Measurements from ENCODE around the gene JAZF1.

The JAZF1 gene

DNA sequence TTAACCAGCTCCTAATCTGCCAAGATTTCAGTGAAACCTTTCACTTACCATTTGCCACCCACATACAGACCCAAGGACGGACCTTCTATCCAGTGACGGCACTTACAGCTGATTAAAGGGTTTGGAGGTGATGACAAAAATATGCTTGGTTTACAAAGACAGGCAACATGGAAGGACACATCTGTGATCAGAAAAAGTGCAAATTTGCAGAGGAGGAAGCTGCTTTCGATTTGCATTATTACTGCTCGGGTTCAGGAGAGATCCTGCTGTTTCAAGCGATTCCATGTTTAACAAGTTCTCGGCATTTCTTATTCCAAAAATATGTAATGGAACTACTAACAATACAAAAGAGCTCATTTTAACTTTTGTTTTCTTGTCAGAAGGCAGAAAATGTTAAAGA, 109.0 kb downstream of the JAZF1 start:
- TF ChIP-seq POLR2AphosphoS5 (IDR thresholded peaks at IDR 0.05; ENCODE audit: low read depth, low read length) (no peak), TAF1 (IDR thresholded peaks at IDR 0.05; ENCODE audit: borderline replicate concordance, insufficient read depth, low read length) (no peak), FOXP2 (optimal IDR thresholded peaks at IDR 0.05; ENCODE audit: borderline replicate concordance, extremely low read depth, extremely low read length, insufficient read depth) (no peak), SIN3A (IDR thresholded peaks at IDR 0.05; ENCODE audit: borderline replicate concordance, insufficient read depth, low read length) (no peak)
- TF ChIP-seq, protein P1, sequence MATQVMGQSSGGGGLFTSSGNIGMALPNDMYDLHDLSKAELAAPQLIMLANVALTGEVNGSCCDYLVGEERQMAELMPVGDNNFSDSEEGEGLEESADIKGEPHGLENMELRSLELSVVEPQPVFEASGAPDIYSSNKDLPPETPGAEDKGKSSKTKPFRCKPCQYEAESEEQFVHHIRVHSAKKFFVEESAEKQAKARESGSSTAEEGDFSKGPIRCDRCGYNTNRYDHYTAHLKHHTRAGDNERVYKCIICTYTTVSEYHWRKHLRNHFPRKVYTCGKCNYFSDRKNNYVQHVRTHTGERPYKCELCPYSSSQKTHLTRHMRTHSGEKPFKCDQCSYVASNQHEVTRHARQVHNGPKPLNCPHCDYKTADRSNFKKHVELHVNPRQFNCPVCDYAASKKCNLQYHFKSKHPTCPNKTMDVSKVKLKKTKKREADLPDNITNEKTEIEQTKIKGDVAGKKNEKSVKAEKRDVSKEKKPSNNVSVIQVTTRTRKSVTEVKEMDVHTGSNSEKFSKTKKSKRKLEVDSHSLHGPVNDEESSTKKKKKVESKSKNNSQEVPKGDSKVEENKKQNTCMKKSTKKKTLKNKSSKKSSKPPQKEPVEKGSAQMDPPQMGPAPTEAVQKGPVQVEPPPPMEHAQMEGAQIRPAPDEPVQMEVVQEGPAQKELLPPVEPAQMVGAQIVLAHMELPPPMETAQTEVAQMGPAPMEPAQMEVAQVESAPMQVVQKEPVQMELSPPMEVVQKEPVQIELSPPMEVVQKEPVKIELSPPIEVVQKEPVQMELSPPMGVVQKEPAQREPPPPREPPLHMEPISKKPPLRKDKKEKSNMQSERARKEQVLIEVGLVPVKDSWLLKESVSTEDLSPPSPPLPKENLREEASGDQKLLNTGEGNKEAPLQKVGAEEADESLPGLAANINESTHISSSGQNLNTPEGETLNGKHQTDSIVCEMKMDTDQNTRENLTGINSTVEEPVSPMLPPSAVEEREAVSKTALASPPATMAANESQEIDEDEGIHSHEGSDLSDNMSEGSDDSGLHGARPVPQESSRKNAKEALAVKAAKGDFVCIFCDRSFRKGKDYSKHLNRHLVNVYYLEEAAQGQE (IDR thresholded peaks at IDR 0.05; ENCODE audit: insufficient read depth in 1 of 2, low read depth in 2 of 2, low read length in 2 of 2): no peak

DNA sequence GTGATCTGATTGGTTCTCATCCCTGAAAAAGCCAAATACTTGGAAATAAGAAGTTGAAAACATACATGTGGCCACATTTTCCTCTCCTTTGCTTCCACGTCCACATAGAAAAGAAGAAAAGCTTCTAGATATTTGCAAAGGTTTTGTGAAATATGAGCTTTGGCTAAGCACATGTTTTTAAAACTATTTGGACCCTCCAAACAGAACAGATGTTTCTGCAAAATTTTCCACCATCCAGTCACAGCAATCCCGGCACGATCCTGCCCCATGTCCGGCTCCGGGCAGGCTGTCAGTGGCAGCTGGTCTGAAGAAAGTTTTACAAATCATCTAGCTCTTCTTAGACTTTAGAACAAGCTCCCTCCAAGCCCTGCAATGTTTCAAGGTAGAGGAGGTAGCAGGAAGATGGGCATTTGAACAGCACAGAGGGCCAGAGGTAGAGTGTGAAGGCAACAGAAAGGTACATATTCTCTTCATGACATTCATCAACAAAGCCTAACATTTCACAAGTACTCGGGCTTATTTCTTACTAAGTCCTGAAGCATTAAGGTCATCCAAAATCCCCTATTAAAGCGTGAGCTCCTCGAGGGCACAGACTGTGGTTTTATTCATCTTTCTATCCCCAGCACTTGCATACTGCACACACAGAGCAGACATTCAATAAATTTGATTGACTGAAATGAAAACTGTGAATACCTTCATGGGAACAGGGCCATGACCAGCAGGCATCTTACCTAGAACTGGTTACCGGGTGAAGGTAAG, 110.1 kb downstream of the JAZF1 start:
- TF ChIP-seq POLR2AphosphoS5 (IDR thresholded peaks at IDR 0.05; ENCODE audit: low read depth, low read length): no peak
- TF ChIP-seq, protein P1 (IDR thresholded peaks at IDR 0.05; ENCODE audit: insufficient read depth in 1 of 2, low read depth in 2 of 2, low read length in 2 of 2): no peak
- TF ChIP-seq SIN3A (IDR thresholded peaks at IDR 0.05; ENCODE audit: borderline replicate concordance, insufficient read depth, low read length): no peak
- TF ChIP-seq FOXP2 (optimal IDR thresholded peaks at IDR 0.05; ENCODE audit: borderline replicate concordance, extremely low read depth, extremely low read length, insufficient read depth): no peak
- no peak for TF ChIP-seq TAF1 (IDR thresholded peaks at IDR 0.05; ENCODE audit: borderline replicate concordance, insufficient read depth, low read length)

DNA sequence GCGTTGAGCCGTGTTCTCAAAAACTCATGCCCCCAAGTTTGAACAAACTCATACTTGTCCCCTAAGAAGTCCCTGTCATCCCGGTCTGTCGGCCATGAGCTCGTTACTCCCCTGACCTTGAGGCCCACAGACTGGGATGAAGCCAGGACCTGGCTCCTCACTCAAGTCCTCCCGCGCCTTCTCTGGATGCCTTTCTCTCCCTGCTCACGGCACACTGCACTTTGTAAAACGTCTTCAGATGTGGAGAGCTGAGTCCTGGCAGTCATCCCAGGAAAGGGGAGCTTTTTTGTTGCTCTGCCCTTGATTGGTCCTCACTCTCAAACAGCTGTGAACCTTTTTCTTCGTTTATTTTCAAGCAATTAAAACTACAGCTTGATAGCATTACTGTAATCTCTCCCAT, 110.8 kb downstream of the JAZF1 start:
- TF ChIP-seq FOXP2 (optimal IDR thresholded peaks at IDR 0.05; ENCODE audit: borderline replicate concordance, extremely low read depth, extremely low read length, insufficient read depth) (no peak), TAF1 (IDR thresholded peaks at IDR 0.05; ENCODE audit: borderline replicate concordance, insufficient read depth, low read length) (no peak), SIN3A (IDR thresholded peaks at IDR 0.05; ENCODE audit: borderline replicate concordance, insufficient read depth, low read length) (no peak), POLR2AphosphoS5 (IDR thresholded peaks at IDR 0.05; ENCODE audit: low read depth, low read length) (no peak)
- TF ChIP-seq, protein P1 (IDR thresholded peaks at IDR 0.05; ENCODE audit: insufficient read depth in 1 of 2, low read depth in 2 of 2, low read length in 2 of 2): no peak

DNA sequence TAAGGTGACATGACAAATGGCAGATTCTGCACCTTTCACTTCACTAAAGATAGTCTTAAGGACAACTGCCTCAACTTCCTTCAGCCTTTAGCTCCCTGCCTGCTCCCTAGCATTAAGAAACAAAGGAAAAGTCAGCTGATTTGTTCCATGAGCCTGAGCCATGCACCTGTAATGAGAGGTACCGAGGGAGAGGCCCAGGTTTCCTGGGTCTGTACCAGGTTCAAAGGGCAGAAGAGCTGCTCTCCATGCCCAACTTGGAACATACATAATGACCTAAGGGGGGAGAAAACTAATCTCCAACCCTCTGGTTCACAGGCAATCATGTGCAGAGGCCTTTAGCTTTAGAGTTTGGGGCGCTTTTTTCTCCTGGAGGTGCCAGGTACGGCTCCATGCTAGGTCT, 111.2 kb downstream of the JAZF1 start:
- TF ChIP-seq FOXP2 (optimal IDR thresholded peaks at IDR 0.05; ENCODE audit: borderline replicate concordance, extremely low read depth, extremely low read length, insufficient read depth) (no peak), SIN3A (IDR thresholded peaks at IDR 0.05; ENCODE audit: borderline replicate concordance, insufficient read depth, low read length) (no peak)

- TF ChIP-seq TAF1 (IDR thresholded peaks at IDR 0.05; ENCODE audit: borderline replicate concordance, insufficient read depth, low read length) (no peak), SIN3A (IDR thresholded peaks at IDR 0.05; ENCODE audit: borderline replicate concordance, insufficient read depth, low read length) (no peak), POLR2AphosphoS5 (IDR thresholded peaks at IDR 0.05; ENCODE audit: low read depth, low read length) (no peak), FOXP2 (optimal IDR thresholded peaks at IDR 0.05; ENCODE audit: borderline replicate concordance, extremely low read depth, extremely low read length, insufficient read depth) (no peak)
- TF ChIP-seq, protein P1 (IDR thresholded peaks at IDR 0.05; ENCODE audit: insufficient read depth in 1 of 2, low read depth in 2 of 2, low read length in 2 of 2): no peak
These were observed 111.8 kb downstream of the JAZF1 start for GRCh38 chr7:28068811-28069216.
